GM12875 (cell line): ENCODE data around the gene LIPG.
"Not testable (repeated sequence)": the region's sequence is repeated elsewhere in the genome, so short reads cannot be mapped to it uniquely, and the experiment has no call there.

Source experiments
- H3K4me3 ChIP-seq: one replicate; pipeline ENCODE4 v1.5.1; 2011; ENCODE audit warnings: low read depth, low read length, control low read depth
- TF ChIP-seq, protein P1 (sequence below): IDR thresholded peaks from 2 replicates; pipeline ENCODE4 v1.5.1; 2011; ENCODE audit warnings: low read depth, mild to moderate bottlenecking, control low read depth, inconsistent platforms, low read length, moderate library complexity, borderline replicate concordance; ENCODE audit not compliant: insufficient read depth

Gene LIPG

DNA sequence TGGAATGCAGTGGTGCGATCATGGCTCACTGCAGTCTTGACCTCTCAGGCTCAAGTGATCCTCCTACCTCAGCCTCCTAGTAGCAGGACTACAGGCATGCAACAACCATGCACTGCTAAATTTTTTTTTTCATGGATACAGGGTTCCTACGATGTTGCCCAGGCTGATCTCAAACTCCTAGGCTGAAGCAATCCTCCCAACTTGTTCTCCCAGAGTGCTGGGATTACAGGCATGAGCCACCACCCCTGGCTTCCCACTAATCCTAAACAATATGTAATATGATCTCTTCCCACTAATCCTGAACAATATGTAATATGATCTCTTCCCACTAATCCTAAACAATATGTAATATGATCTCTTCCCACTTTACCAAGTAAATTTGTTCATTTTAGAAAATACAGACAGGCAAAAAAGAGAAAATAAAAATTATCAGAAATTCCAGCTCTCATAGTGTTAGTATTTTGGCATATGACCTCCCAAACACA, 41.2 kb upstream of the LIPG start:
- H3K4me3 ChIP-seq: no peak overlapping the region
- TF ChIP-seq, protein P1, sequence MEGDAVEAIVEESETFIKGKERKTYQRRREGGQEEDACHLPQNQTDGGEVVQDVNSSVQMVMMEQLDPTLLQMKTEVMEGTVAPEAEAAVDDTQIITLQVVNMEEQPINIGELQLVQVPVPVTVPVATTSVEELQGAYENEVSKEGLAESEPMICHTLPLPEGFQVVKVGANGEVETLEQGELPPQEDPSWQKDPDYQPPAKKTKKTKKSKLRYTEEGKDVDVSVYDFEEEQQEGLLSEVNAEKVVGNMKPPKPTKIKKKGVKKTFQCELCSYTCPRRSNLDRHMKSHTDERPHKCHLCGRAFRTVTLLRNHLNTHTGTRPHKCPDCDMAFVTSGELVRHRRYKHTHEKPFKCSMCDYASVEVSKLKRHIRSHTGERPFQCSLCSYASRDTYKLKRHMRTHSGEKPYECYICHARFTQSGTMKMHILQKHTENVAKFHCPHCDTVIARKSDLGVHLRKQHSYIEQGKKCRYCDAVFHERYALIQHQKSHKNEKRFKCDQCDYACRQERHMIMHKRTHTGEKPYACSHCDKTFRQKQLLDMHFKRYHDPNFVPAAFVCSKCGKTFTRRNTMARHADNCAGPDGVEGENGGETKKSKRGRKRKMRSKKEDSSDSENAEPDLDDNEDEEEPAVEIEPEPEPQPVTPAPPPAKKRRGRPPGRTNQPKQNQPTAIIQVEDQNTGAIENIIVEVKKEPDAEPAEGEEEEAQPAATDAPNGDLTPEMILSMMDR: no peak

DNA sequence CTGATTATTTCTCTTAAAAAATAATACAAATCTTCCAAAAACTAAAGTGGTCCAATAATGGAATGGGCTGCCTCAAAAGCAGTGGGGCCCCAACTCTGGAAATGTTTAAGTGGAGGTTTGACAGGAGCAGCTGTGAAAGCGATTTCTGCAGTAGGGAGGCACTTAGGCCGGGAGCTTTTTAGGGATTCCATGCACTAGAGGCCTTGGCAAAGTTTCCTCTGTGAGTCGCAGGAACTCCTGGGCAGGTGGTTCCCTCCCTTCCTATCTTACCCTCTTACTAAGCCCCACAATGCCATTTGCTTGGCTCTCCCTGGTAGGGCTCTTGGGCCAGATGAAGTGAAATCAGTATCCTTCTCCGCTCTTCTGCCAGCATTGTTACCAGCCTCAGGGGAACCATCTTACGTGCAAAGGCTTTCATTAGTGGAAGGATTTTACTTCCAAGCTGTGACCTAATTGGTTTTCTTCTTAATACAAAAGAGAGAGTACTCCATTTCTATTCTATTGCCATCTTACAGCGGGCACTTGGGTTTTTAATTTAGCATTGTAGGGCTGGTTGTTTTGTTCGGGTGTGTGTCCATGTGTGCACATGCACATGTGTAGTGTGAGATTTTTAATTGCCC, 40.5 kb upstream of the LIPG start:
- no peak overlapping the region for H3K4me3 ChIP-seq
- TF ChIP-seq, protein P1: no peak

DNA sequence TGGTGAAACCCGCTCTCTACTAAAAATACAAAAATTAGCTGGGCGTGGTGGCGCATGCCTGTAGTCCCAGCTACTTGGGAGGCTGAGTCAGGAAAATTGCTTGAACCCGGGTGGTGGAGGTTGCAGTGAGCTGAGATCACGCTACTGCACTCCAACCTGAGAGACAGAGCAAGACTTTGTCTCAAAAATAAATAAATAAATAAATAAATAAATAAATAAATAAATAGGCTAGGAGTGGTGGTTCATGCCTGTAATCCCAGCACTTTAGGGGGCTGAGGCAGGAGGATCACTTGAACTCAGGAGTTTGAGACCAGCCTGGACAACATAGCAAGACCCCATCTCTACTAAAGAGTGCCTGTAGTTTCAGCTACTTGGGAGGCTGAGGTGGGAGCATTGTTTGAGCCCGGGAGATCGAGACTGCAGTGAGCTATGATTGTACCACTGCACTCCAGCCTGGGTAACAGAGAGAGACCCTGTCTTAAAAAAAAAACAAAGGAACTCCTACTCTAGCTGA, 38.2 kb upstream of the LIPG start:
- H3K4me3 ChIP-seq: not testable (repeated sequence)

DNA sequence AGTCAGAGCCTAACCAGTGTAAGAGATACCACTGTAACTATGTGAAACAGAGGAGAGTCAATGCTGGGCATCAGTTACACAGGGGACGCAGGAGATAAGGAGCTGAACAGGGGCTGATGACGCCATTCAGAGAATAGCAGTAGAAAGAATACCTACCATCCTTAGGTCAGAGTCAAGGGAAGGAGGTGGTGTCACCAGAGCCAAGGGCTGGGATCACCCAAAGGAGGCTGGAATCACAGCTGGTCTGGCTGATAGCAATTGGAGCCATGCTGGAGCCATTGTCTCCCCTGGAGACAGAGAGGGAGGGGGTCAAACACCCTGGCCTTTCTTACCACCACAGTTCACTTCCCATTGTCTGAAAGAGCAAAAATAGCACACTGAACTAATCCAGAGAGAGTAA, 37.5 kb upstream of the LIPG start:
- TF ChIP-seq, protein P1: no peak
- H3K4me3 ChIP-seq: no peak overlapping the region

DNA sequence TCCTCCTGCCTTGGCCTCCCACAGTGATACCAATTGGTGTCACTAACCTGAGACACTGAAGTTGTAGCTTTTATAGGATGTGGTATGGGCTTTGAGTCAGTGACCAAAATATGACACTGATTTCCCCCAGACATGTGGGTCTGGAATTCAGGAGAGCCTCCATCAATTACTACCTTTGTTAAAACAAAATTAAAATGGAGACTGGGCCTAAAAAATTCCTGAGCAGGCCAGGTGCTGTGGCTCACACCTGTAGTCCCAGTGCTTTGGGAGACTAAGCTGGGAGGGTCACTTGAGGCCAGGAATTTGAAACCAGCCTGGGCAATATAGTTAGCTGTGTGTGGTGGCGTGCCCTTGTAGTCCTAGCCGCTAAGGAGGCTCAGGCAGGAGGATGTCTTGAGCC, 36.9 kb upstream of the LIPG start:
- no peak overlapping the region for H3K4me3 ChIP-seq
- TF ChIP-seq, protein P1: no peak

DNA sequence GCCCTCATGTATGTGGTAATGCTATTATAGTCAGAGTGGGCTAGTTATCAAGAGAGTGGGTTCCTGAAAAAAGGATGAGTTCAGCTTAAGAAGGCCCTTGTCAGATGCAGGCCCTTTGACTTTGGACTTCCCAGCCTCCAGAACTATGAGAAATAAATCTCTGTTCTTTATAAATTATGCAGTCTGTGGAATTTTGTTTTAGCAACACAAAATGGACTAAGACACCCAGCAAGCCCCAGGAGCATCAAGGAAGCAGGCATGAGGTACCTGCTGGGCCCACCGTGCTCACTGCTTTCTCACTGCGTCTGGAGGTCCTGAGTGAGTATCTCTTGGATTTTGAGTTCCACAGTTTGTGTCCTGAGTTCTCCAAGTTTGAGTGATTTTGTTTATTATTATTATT, 35.9 kb upstream of the LIPG start:
- TF ChIP-seq, protein P1: no peak
- H3K4me3 ChIP-seq: no peak overlapping the region

DNA sequence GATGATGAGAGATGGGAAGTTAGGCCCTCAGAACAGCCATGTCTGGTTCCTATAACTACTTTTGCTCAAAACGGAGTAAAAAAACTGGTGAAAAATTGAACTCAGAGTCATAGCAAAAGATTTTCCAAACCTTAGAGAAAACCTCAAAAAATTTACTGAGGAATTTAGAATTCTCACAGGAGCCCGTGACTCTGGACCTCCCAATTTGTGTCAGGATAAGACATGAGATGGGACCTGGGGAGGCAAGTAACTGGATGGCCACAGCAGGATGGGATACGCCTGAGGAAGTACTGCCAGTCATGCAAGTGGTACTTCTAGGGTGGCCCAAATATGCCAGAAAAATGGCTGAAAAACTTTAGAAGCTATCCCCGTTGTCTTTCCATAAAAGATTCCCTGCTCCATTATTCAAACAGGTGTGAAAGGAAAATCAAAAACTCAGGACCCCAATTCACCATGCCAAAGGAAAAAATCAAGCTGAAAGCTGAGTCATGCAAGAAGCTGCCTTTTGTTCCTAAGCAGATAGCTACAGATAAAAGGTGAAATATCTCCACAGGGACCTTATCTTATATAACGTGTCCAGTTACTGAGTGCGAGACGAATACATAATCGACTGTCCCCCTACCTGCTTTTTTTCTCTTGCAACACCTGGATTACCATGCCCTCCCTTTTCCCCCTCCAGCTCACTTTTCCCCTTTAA, 34.1 kb upstream of the LIPG start:
- TF ChIP-seq, protein P1: no peak

More for the DNA sequence above, 34.1 kb upstream of the LIPG start:
- H3K4me3 ChIP-seq: no peak overlapping the region
